GM18907 (cell line): ENCODE data around the gene GSE1.

Experiments
- ATAC-seq: cut with Tn5 transposase; IDR thresholded peaks from one replicate; pipeline ENCODE4 v1.9.1; 2021; ENCODE audit warnings: mild to moderate bottlenecking, moderate library complexity; ENCODE audit not compliant: unreplicated experiment

GSE1 gene

GRCh38 chr16:85573696-85574641 lies 39.2 kb upstream of the GSE1 start:
- no peak for ATAC-seq

DNA sequence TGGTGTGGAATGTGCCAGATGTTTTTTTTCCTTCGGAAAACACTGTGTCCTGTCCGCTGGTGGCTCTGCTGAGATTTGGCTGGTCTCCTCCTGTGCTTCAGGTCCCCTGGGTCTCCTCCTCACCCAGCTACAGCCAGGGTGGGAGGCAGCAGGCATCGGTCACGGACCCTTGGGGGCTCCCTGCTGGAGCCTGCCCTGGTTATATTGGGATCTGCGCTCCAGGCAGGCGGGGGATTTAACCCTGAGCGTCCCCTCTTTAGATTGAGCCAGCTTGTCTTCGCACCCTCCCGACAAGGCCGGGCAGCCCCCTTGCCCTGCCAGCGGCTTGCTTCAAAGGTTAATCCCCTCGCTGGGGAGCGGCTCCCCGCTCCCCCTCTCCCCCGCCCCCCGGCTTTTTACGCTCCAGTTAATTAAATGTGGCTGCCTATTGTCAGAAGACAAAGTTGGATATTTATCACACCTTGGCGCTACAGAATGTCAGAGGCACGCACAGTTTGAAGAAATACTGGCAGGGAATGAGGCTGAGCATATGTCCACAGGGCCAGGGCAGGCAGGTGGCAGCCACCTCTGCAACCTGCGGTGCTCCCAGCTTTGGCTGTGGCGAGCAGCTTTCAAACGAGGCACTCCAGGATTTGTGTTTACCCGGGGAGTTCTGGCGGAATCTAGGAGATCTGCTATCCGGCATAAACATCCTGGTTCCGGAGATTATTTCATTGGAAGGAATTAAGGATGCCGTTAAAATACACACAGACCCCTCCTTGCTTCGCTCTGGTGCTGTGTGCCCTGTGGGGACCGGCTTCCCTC lies 38.2 kb upstream of the GSE1 start:
- ATAC-seq = no peak

DNA sequence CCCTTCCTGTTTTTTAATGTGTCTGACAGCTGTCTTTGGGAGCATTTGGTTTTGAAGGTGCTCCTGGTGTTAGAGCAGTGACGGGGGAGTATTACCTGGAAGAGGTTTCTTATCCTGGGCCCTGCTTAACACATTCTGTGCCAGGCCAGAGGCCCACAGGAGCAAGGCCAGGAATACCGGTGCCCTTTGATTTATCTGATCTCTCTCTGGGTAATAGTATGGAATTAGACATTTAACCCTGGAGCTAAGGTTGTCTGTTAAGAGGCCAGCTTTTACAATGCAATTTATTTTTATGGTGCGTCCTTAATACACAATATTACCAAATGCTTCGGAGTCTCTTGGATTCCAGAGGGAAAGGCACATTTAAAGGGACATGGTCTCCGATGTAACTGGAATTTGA lies 37.2 kb upstream of the GSE1 start:
- ATAC-seq = no peak

GRCh38 chr16:85576944-85577343 lies 36.2 kb upstream of the GSE1 start:
- ATAC-seq = no peak

DNA sequence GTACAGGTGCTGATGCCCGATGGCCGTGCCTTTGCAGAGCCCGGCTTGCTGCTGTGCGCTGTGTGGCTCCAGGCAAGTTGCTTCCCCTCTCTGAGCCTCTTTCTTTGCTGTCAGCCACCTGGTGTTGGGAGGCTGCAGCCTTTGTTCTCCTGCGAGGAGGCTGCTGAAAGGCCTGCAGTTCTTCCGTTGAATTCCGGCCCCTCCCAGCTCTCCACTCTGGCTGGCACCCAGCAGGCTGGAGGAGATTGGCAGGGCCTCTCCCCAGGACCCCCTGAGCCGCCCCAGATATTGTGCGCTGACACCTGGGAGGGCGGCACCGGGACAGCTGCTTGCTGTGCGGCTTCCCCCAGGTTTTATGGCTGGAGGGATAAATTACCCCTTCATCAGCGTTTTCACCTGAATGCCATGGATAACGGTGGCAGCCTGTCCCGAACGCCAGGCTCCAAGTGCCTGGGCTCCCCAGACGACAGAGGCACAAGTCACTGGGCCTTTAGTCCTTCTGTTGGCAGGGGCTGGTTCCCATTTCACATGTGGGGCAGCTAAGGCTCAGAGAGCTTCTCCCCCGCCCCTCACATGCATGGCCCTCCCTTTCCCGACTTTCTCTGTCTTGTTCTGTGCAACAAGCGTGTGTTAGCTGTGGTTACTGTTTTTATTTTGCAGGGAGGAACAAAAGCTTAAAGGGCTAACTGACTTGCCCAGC lies 35.1 kb upstream of the GSE1 start:
- no peak for ATAC-seq

DNA sequence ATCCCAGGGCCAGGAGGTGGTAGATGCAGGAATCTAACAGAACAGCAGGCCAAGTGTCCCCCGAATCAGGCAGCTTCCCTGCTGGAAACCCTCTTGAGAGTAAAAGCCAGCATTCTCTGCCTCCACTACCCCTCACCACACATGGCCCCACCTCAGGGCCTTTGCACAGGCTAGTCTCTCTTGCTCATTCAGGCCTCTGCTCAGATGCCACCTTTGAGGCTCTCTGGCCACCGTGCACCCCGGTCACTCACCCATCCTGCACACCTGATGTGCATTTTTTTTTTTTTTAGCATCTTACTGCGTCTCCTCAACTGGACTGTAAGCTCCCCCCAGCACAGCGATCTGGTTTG lies 34.5 kb upstream of the GSE1 start:
- no peak for ATAC-seq

DNA sequence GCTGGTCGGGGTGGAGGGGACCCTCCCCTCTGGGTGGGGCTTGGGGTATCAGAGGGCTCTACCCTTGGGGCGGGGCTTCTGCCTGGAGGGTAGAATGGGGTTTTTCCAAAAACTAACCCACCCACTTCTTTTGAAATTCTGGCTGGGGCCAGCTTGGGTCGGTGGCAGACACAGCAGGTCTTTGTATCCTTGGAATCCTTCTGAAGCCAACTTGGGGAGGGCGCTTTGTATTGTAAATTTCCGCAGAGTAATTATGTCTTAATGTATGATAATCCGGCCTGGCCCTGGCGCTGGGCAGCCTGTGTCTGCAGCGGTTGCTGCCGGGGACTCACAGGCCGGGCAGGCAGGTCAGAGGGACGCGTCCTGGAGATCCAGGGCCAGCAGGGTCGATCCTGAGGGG lies 33.9 kb upstream of the GSE1 start:
- no peak for ATAC-seq

DNA sequence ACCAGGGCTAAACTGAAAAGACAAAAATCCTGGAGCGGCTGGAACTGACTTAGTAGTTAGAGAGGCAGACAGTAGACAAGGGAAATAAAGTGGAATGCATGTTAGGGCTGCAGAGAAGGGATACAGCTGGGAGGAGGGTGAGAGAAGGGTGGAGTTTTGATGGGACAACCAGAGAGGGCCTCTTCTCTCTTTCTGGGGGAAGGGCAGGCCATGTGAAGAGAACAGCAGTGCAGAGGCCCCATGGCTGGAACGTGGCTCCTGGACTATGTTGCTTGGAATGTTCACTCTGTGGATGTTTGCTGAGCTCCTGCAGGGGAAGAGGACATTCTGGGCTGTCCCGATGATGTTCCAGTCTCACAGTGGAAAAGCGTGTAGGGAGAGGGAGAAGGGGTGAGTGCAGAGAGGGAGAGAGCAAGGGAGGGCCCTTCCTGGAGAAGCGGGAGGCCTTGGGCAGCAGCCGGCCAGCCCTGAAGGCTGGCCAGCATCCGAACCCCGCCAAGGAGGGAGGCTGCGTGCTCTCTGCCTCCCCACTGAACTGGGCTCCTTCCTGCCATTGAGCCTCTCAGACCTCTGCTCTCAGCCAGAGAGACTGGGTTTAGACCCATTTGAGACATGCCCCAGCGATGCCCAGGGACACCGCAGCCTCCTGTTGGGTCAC lies 33.1 kb upstream of the GSE1 start:
- ATAC-seq = no peak

GRCh38 chr16:85580684-85581083 lies 32.4 kb upstream of the GSE1 start:
- ATAC-seq = no peak

GRCh38 chr16:85582229-85582991 lies 30.7 kb upstream of the GSE1 start:
- ATAC-seq = no peak

GRCh38 chr16:85583491-85584181 lies 29.5 kb upstream of the GSE1 start:
- ATAC-seq = no peak

DNA sequence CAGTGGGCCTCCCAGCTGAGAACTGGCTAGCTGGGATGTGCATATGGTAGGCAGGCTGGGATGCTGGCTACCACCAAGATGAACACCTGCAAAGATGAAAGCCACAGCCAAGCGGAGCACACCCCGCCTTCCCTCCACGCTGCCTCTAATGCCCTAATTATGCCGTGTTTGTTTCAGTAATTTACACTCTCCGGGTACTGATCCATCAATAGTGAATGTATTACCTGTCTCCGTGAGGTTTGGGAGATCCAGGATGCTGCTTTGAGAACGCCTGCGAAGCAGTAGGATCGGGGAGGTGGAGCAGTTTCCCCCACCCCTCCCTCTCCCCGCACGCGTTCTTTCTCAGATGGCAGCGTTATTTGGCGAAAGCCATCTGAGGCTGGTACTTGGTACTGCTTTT lies 28.9 kb upstream of the GSE1 start:
- ATAC-seq = no peak

GRCh38 chr16:85584819-85585282 lies 28.3 kb upstream of the GSE1 start:
- ATAC-seq = no peak

GRCh38 chr16:85585711-85586110 lies 27.4 kb upstream of the GSE1 start:
- ATAC-seq = no peak

GRCh38 chr16:85586380-85587104 lies 26.6 kb upstream of the GSE1 start:
- ATAC-seq = no peak

GRCh38 chr16:85587762-85588556 lies 25.2 kb upstream of the GSE1 start:
- no peak for ATAC-seq

- no peak for ATAC-seq
Observed at GRCh38 chr16:85588562-85589503, 24.3 kb upstream of the GSE1 start.
